DND-41 (cell line): Measurements from ENCODE around the gene WFS1.

Source experiments
- ATAC-seq: fragments of 200-7000 bp; cut with Tn5 transposase; 3 replicates; pipeline ENCODE4 v1.9.1; 2021; ENCODE audit warnings: low read depth; ENCODE audit not compliant: insufficient read depth
- DNase-seq: peaks from one replicate; pipeline ENCODE4 v3.0.0-alpha.2; 2020
- H2AFZ ChIP-seq: 2 replicates; pipeline ENCODE4 v1.6.0; 2012; ENCODE audit warnings: low read depth, low read length
- H3K27ac ChIP-seq: 2 replicates; pipeline ENCODE4 v1.5.1; 2012; ENCODE audit warnings: low read length, inconsistent platforms
- H3K27me3 ChIP-seq: fragments of 200-600 bp; sonication (generic); 2 replicates; pipeline ENCODE4 v1.6.0; 2012; ENCODE audit warnings: low read length, mild to moderate bottlenecking, inconsistent platforms; ENCODE audit not compliant: insufficient read depth, poor library complexity
- H3K36me3 ChIP-seq: 2 replicates; pipeline ENCODE4 v1.5.1; 2012; ENCODE audit warnings: low read length, inconsistent platforms; ENCODE audit not compliant: insufficient read depth
- H3K4me1 ChIP-seq: 2 replicates; pipeline ENCODE4 v1.5.1; 2012; ENCODE audit warnings: mild to moderate bottlenecking, low read length; ENCODE audit not compliant: insufficient read depth
- H3K4me2 ChIP-seq: 2 replicates; pipeline ENCODE4 v1.6.0; 2012; ENCODE audit warnings: mild to moderate bottlenecking, moderate library complexity, low read length, inconsistent platforms; ENCODE audit not compliant: insufficient read depth
- H3K4me3 ChIP-seq, 2 experiments: fragments of 200-600 bp in 1 of 2; shearing (Covaris generic) in 1 of 2; 2 replicates each; pipeline ENCODE4 v1.5.1; 2012 to 2016; ENCODE audit warnings: inconsistent platforms in 2 of 2, low read length in 2 of 2, mild to moderate bottlenecking in 2 of 2, low read depth in 1 of 2, moderate library complexity in 1 of 2
- H3K79me2 ChIP-seq: 2 replicates; pipeline ENCODE4 v1.6.0; 2012; ENCODE audit warnings: low read length, inconsistent platforms; ENCODE audit not compliant: insufficient read depth
- H3K9ac ChIP-seq: 2 replicates; pipeline ENCODE4 v1.6.0; 2012; ENCODE audit warnings: low read depth, mild to moderate bottlenecking, inconsistent platforms, low read length, moderate library complexity
- H3K9me3 ChIP-seq: 2 replicates; pipeline ENCODE4 v1.5.1; 2012; ENCODE audit warnings: low read length, moderate library complexity, mild to moderate bottlenecking, inconsistent platforms; ENCODE audit not compliant: insufficient read depth, severe bottlenecking
- H4K20me1 ChIP-seq: 2 replicates; pipeline ENCODE4 v1.6.0; 2012; ENCODE audit warnings: low read length; ENCODE audit not compliant: insufficient read depth
- EZH2 ChIP-seq: IDR thresholded peaks from 3 replicates; pipeline ENCODE4 v1.6.1; 2012; ENCODE audit warnings: borderline replicate concordance, low read depth, mild to moderate bottlenecking, moderate library complexity, low read length, inconsistent platforms; ENCODE audit not compliant: severe bottlenecking
- TF ChIP-seq, protein P1 (sequence below): IDR thresholded peaks from 2 replicates; pipeline ENCODE4 v1.5.1; 2012; ENCODE audit warnings: borderline replicate concordance, low read length, moderate library complexity, mild to moderate bottlenecking; ENCODE audit not compliant: poor library complexity, severe bottlenecking; ENCODE audit errors: extremely low read depth

Gene WFS1

DNA sequence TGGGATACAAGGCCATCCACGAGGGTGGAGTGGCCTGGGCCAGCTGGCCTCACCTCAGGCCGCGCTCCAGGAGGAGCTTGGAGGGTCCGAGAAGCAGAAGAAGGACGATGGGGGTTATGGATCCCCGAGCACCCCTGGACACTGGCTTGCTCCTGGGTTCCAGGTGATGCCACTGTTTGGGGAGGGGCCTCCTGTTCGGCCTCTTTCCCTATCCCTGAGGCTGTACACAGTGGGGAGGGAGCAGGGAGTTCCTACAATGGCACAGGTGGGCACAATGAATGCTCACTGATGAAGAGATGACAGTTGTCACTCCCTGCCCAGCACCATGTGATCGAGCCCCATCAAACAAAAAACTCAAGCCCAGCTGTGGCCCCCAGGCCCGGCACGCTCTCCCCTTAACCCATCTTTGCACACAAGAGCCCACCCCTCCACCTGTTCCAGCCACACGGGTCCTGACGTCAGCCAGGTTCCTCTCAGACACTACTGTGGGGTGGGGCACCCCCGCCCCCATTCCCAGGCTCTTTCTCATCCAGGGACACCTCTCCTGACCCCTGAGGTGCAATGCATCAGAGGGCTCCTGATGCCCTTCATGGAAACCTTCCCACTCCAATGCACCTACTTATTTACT is 70.3 kb downstream of the WFS1 start:
- no peak overlapping the region for H3K4me3 ChIP-seq
- H3K36me3 ChIP-seq: no peaks in the 10 kb centered on the region
- ATAC-seq (no peak), DNase-seq (no peak)
- H3K9me3 ChIP-seq: no peaks in the 10 kb centered on the region
- H2AFZ ChIP-seq: no peak overlapping the region
- no peaks in the 10 kb centered on the region for H3K4me1 ChIP-seq
- no peak for TF ChIP-seq EZH2
- TF ChIP-seq, protein P1, sequence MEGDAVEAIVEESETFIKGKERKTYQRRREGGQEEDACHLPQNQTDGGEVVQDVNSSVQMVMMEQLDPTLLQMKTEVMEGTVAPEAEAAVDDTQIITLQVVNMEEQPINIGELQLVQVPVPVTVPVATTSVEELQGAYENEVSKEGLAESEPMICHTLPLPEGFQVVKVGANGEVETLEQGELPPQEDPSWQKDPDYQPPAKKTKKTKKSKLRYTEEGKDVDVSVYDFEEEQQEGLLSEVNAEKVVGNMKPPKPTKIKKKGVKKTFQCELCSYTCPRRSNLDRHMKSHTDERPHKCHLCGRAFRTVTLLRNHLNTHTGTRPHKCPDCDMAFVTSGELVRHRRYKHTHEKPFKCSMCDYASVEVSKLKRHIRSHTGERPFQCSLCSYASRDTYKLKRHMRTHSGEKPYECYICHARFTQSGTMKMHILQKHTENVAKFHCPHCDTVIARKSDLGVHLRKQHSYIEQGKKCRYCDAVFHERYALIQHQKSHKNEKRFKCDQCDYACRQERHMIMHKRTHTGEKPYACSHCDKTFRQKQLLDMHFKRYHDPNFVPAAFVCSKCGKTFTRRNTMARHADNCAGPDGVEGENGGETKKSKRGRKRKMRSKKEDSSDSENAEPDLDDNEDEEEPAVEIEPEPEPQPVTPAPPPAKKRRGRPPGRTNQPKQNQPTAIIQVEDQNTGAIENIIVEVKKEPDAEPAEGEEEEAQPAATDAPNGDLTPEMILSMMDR: no peak
- no peak overlapping the region for H3K4me2 ChIP-seq
- no peaks in the 10 kb centered on the region for H3K79me2 ChIP-seq
- peaks cover 10% of the 10 kb centered on the region for H3K27me3 ChIP-seq
- H3K9ac ChIP-seq: no peak overlapping the region
- H4K20me1 ChIP-seq: no peaks in the 10 kb centered on the region; the same call in 1 of the 2 replicates
- no peak overlapping the region for H3K27ac ChIP-seq

DNA sequence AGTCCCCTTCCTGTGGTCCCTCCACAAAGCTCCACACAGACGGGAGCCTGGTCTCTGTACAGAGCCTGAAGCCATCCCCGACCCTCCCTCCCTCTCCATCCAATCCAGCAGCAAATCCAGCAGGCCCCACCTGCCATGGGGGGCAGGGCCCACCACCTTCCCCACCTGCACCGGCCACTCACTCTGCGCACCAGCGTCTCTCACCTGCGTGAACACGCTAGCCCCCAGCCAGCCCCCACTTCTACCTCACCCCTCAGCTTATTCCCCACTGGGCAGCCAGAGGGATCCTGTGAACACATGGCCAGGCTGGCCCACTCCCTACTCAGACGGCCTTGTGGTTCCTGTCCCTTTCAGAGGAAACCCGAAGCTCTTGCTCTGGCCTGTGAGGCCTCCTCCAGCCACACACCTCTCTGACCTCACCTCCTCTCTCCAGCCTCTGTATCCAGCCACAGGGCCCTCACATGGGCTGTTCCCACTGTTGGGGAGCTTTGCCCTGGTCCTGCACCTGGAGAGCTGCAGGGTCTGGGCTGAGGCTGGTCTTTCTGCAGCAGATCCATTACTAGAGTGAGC is 70.9 kb downstream of the WFS1 start:
- Histone ChIP-seq H3K9ac (no peak overlapping the region), H3K27me3 (peaks cover 10% of the 10 kb centered on the region), H3K4me2 (no peak overlapping the region), H3K4me1 (no peaks in the 10 kb centered on the region), H3K27ac (no peak overlapping the region), H3K36me3 (no peaks in the 10 kb centered on the region), H3K79me2 (no peaks in the 10 kb centered on the region), H2AFZ (no peak overlapping the region), H3K4me3 (no peak overlapping the region), H3K9me3 (no peaks in the 10 kb centered on the region), H4K20me1 (no peaks in the 10 kb centered on the region; the same call in 1 of the 2 replicates)
- DNase-seq (no peak), ATAC-seq (no peak)
- TF ChIP-seq, protein P1: no peak
- no peak for TF ChIP-seq EZH2

DNA sequence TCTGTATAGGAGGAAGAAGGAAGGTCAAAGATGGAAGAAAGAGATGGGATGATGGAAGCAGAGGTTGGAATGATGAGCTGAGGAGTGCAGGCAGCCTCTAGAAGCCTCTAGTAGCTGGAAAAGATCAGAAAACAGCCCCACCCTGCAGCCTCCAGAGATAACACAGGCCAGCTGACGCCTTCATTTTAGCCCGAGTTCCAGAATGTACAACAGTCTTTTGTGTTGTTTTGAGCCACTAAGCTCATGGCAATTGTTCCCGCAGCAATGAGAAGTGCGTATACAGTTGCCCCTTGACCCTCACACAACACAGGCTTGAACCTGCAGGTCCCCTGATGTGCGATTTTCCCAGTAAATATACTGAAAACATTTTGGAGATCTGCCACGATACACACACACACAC is 72.0 kb downstream of the WFS1 start:
- no peak overlapping the region for H3K27ac ChIP-seq
- no peaks in the 10 kb centered on the region for H3K36me3 ChIP-seq
- H3K4me2 ChIP-seq: no peak overlapping the region
- peaks cover 10% of the 10 kb centered on the region for H3K27me3 ChIP-seq
- no peak overlapping the region for H3K9ac ChIP-seq
- DNase-seq (no peak), ATAC-seq (no peak)
- H3K9me3 ChIP-seq: no peaks in the 10 kb centered on the region
- H3K4me1 ChIP-seq: no peaks in the 10 kb centered on the region
- TF ChIP-seq, protein P1: no peak
- no peak for TF ChIP-seq EZH2
- no peaks in the 10 kb centered on the region for H3K79me2 ChIP-seq
- H3K4me3 ChIP-seq: no peak overlapping the region
- no peak overlapping the region for H2AFZ ChIP-seq
- H4K20me1 ChIP-seq: no peaks in the 10 kb centered on the region; the same call in 1 of the 2 replicates
